ENCODE measurements around the gene SPATA18.

The SPATA18 gene

GRCh38 chr4:52144372-52144771 is 93.3 kb downstream of the SPATA18 start:
- no peak overlapping the region for H3K27ac ChIP-seq (replicated peaks; ENCODE audit: low read length)
- WGBS, 2 donors (ENCODE audit: extremely low coverage in 2 of 2, insufficient read length in 2 of 2, insufficient replicate concordance in 1 of 2) = no CpG with 5 or more reads among the region's 7 CpGs
- DNase-seq (ENCODE audit: low spot score) = no peak

More at GRCh38 chr4:52144372-52144771, 93.3 kb downstream of the SPATA18 start:
- Histone ChIP-seq H3K9ac (ENCODE audit: low read depth, low read length, poor library complexity) (no peak overlapping the region), H3K27me3 (ENCODE audit: control insufficient read depth in 3 of 3, insufficient read depth in 3 of 3, low read depth in 1 of 3, low read length in 3 of 3) (no peaks in the 10 kb centered on the region), H4K8ac (ENCODE audit: low read depth, low read length) (no peak overlapping the region), H2AFZ (ENCODE audit: low read length) (no peak overlapping the region), H3K36me3 (replicated peaks in 1 of 2; ENCODE audit: control insufficient read depth in 2 of 2, insufficient read depth in 2 of 2, low read length in 2 of 2) (no peaks in the 10 kb centered on the region), H2BK5ac (ENCODE audit: low read length) (no peak overlapping the region), H3K4me2 (ENCODE audit: insufficient read depth, low read length, poor library complexity, severe bottlenecking) (no peak overlapping the region), H3K14ac (ENCODE audit: low read length) (no peak overlapping the region), H3K23ac (ENCODE audit: low read depth, low read length, poor library complexity) (no peak overlapping the region), H4K91ac (ENCODE audit: low read depth, low read length, poor library complexity) (no peak overlapping the region), H3K79me1 (ENCODE audit: low read depth, low read length) (no peaks in the 10 kb centered on the region), H2BK15ac (ENCODE audit: low read length) (no peak overlapping the region), H2AK5ac (ENCODE audit: low read depth, low read length) (no peak overlapping the region), H3K4ac (ENCODE audit: low read length) (no peak overlapping the region), H3K4me1 (ENCODE audit: control insufficient read depth in 2 of 2, insufficient read depth in 1 of 2, low read depth in 1 of 2, low read length in 2 of 2) (no peaks in the 10 kb centered on the region), H3K9me3 (replicated peaks in 1 of 2; ENCODE audit: control insufficient read depth in 2 of 2, insufficient read depth in 1 of 2, low read depth in 1 of 2, low read length in 2 of 2) (no peaks in the 10 kb centered on the region), H3K4me3 (ENCODE audit: low read length in 2 of 2) (no peak overlapping the region), H2BK120ac (ENCODE audit: low read depth, low read length) (no peak overlapping the region), H2BK12ac (ENCODE audit: low read length) (no peak overlapping the region), H3K18ac (ENCODE audit: low read length) (no peak overlapping the region)

Data from neuronal stem cell (in vitro differentiated cells).